Measurements from ENCODE around the gene CAMK2A. TPM values are rescaled to one million over a fixed set of nuclear protein-coding genes. Genes with fewer than 3 reads are reported as not detected.
"Not testable (repeated sequence)": the region's sequence is repeated elsewhere in the genome, so short reads cannot be mapped to it uniquely, and the experiment has no call there.

The CAMK2A gene
- total RNA-seq, 4 donors from 2014 or later, result 1.4 to 6.9 (median 3.6) TPM

GRCh38 chr5:150235500-150235854 lies 54.1 kb downstream of the CAMK2A start:
- Histone ChIP-seq H3K27me3 (no peaks in the 10 kb centered on the region), H3K4me3 (no peak overlapping the region), H3K27ac (no peak overlapping the region), H3K9me3 (no peaks in the 10 kb centered on the region), H3K4me1 (no peaks in the 10 kb centered on the region), H3K36me3 (peaks cover 0 to 11% of the 10 kb centered on the region in 2 donors)
- 76 to 78% methylated on average over 3 to 4 of the region's 5 CpGs for WGBS, 2 donors (ENCODE audit: low coverage in 1 of 2)
- TF ChIP-seq POLR2A (IDR thresholded peaks at IDR 0.05) (no peak), CTCF (IDR thresholded peaks at IDR 0.05) (no peak), EP300 (IDR thresholded peaks at IDR 0.05) (no peak), POLR2AphosphoS5 (IDR thresholded peaks at IDR 0.05) (no peak)
- ATAC-seq, result no peak

DNA sequence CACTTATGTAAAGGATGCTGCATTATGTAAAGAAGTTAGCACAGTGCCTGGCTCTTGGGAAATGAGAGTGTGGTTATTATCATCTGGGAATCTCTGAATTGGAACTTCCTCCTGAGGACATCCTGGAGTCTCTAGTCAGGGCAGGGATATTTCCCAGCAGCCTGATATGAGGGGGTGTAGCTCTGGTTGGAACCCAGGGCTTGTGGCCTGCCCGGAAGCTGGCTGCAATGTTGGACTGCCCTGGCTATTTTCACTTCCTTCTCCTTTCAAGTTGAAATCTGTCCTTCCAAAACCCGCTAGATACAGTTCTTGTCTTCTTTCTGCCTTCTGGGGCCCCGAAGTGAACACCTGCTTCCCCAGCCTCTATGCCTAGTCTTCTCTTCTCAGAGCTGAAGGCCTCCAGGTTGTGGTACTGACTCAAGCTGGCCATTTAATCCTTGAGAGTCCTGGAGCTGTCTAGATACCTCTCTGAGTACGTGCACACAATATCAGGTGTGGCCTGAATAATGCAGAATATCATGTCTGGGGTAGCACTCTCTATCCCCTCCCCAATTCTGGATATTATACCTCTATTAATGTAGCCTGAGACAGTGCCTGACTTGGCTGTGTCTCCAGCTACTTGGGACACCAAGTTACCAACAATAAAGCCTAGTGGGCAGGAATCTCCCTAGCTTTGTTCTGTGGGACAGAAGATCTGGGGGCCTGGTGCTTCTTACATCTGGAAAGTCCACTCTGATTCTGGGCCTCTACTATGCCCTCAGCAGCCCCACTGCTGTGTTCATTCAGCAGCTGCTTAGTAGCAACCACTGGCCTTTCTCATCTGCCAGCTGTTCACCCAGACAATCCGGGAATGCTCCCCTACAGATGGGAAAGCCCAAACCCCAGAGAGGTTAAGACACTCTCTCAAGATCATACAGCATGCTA lies 54.7 kb downstream of the CAMK2A start:
- TF ChIP-seq POLR2A (IDR thresholded peaks at IDR 0.05), result no peak
- no peak for TF ChIP-seq CTCF (IDR thresholded peaks at IDR 0.05)
- no peak for TF ChIP-seq POLR2AphosphoS5 (IDR thresholded peaks at IDR 0.05)
- no peak for TF ChIP-seq EP300 (IDR thresholded peaks at IDR 0.05)
- Histone ChIP-seq H3K27ac (no peak overlapping the region), H3K36me3 (peaks cover 0 to 11% of the 10 kb centered on the region in 2 donors), H3K27me3 (no peaks in the 10 kb centered on the region), H3K4me1 (no peaks in the 10 kb centered on the region), H3K4me3 (no peak overlapping the region), H3K9me3 (no peaks in the 10 kb centered on the region)
- ATAC-seq, result no peak
- 61 to 87% methylated on average over 2 to 4 of the region's 5 CpGs for WGBS, 2 donors (ENCODE audit: low coverage in 1 of 2)

DNA sequence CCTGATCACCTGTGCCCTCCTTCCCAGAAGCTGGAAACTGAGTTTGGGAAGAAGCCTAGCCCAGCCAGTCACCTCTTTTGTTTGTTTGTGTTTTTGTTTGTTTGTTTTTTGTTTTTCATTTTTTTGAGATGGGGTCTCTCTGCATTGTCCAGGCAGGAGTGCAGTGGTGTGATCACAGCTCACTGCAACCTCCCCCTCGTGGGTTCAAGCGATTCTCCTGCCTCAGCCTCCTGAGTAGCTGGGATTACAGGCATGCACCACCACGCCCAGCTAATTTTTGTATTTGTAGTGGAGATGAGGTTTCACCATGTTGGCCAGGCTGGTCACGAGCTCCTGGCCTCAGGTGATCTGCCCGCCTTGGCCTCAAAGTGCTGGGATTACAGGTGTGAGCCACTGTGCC lies 55.9 kb downstream of the CAMK2A start:
- not testable (repeated sequence) for H3K27ac ChIP-seq, H3K4me1 ChIP-seq, H3K27me3 ChIP-seq, ATAC-seq, H3K4me3 ChIP-seq, H3K9me3 ChIP-seq
- H3K36me3 ChIP-seq, result peaks cover 0 to 11% of the 10 kb centered on the region in 2 donors
- WGBS, 2 donors (ENCODE audit: low coverage in 1 of 2), result 100% methylated on average over 2 of the region's 5 CpGs; no CpG with 5 or more reads in 1 of the 2 donors

- Histone ChIP-seq H3K4me1 (no peaks in the 10 kb centered on the region), H3K9me3 (no peaks in the 10 kb centered on the region), H3K36me3 (peaks cover 0 to 12% of the 10 kb centered on the region in 2 donors), H3K4me3 (no peak overlapping the region), H3K27ac (no peak overlapping the region), H3K27me3 (no peaks in the 10 kb centered on the region)
- WGBS, 2 donors (ENCODE audit: low coverage in 1 of 2), result 80 to 86% methylated on average over 1 to 5 of the region's 7 CpGs
- ATAC-seq, result no peak
- TF ChIP-seq POLR2A (IDR thresholded peaks at IDR 0.05) (no peak), EP300 (IDR thresholded peaks at IDR 0.05) (no peak)
Observed at GRCh38 chr5:150230842-150231241, 58.7 kb downstream of the CAMK2A start.

GRCh38 chr5:150229571-150229970 lies 60.0 kb downstream of the CAMK2A start:
- no peak overlapping the region for H3K27ac ChIP-seq
- TF ChIP-seq EP300 (IDR thresholded peaks at IDR 0.05) (no peak), CTCF (IDR thresholded peaks at IDR 0.05) (no peak), POLR2A (IDR thresholded peaks at IDR 0.05) (no peak), POLR2AphosphoS5 (IDR thresholded peaks at IDR 0.05) (no peak)
- peaks cover 0 to 12% of the 10 kb centered on the region in 2 donors for H3K36me3 ChIP-seq
- no peaks in the 10 kb centered on the region for H3K27me3 ChIP-seq
- H3K4me1 ChIP-seq, result no peaks in the 10 kb centered on the region
- no peaks in the 10 kb centered on the region for H3K9me3 ChIP-seq
- ATAC-seq, result no peak
- H3K4me3 ChIP-seq, result no peak overlapping the region
- WGBS, 2 donors (ENCODE audit: low coverage in 1 of 2), result 68 to 88% methylated on average over 3 of the region's 3 CpGs

All from gastroesophageal sphincter (tissue), 4 donors.